H1 (cell line): ENCODE measurements around the gene CNOT3. TPM values are rescaled to one million over a fixed set of nuclear protein-coding genes. Genes with fewer than 3 reads are reported as not detected.

Experiments
- polyA plus RNA-seq, 7 experiments: library from polyadenylated mRNA; depleted of rRNA in 3 of 7; stranded (reverse) in 5 of 7; unstranded in 2 of 7; fragments of >200 nt in 5 of 7; fragments of 200-250 nt in 2 of 7; gene quantifications; 1 replicate in 5 of 7; 2 replicates in 1 of 7; 4 replicates in 1 of 7; pipeline versions ENCODE4 v1.2.1 to v1.2.3, GENCODE V29; 2011 to 2013; ENCODE audit warnings: missing spikeins in 2 of 7, mixed read lengths in 2 of 7
- total RNA-seq: library from RNA; stranded (reverse); fragmentation: NEBNext Ultra II Directional; extraction: Animal tissue kit (Norgen Biotek cat#: 25700); gene quantifications from 2 replicates; pipeline ENCODE4 v1.2.1, GENCODE V29; 2021

The CNOT3 gene
- total and polyA plus RNA-seq, 2 of the 8 experiments (the other 6 are each of a cell fraction or from before 2014, with no cell fraction given): 21.2 to 86.4 TPM

Other genes starting within 250 kb of the CNOT3 start
- 28.9 and 29.9 TPM in 2 replicates for gene CACNG7, start 228.5 kb upstream of the CNOT3 start, total RNA-seq
- gene CACNG7, start 228.5 kb upstream of the CNOT3 start, polyA plus RNA-seq (2011; rRNA removed): 69.8 and 127 TPM in 2 replicates
- gene CACNG8, start 174.8 kb upstream of the CNOT3 start, total RNA-seq: 4.5 and 5.7 TPM in 2 replicates
- gene CACNG8, start 174.8 kb upstream of the CNOT3 start, polyA plus RNA-seq (2011; rRNA removed): 0.41 and 0.93 TPM in 2 replicates
- gene CACNG6, start 146.1 kb upstream of the CNOT3 start, total RNA-seq: 1.2 and 1.4 TPM in 2 replicates
- gene CACNG6, start 146.1 kb upstream of the CNOT3 start, polyA plus RNA-seq (2011; rRNA removed): 1.6 and 2.9 TPM in 2 replicates
- gene VSTM1, start 73.9 kb upstream of the CNOT3 start, total RNA-seq: 0.65 TPM in 1 of 2 replicates, not detected in the other
- gene VSTM1, start 73.9 kb upstream of the CNOT3 start, polyA plus RNA-seq (2011; rRNA removed): 0.12 and 0.17 TPM in 2 replicates
- gene TARM1, start 56.4 kb upstream of the CNOT3 start, total RNA-seq: not detected in 2 replicates
- gene TARM1, start 56.4 kb upstream of the CNOT3 start, polyA plus RNA-seq (2011; rRNA removed): not detected in 2 replicates
- 0.90 and 1.1 TPM in 2 replicates for gene OSCAR, start 37.0 kb upstream of the CNOT3 start, total RNA-seq
- 1.1 and 2.2 TPM in 2 replicates for gene OSCAR, start 37.0 kb upstream of the CNOT3 start, polyA plus RNA-seq (2011; rRNA removed)
- 175 and 177 TPM in 2 replicates for gene NDUFA3, start 34.9 kb upstream of the CNOT3 start, total RNA-seq
- gene NDUFA3, start 34.9 kb upstream of the CNOT3 start, polyA plus RNA-seq (2011; rRNA removed): 208 and 294 TPM in 2 replicates
- gene TFPT, start 22.1 kb upstream of the CNOT3 start, total RNA-seq: 17.7 TPM in 2 replicates
- gene TFPT, start 22.1 kb upstream of the CNOT3 start, polyA plus RNA-seq (2011; rRNA removed): 10.4 and 17.3 TPM in 2 replicates
- 89.5 and 97.4 TPM in 2 replicates for gene PRPF31, start 22.0 kb upstream of the CNOT3 start, total RNA-seq
- gene PRPF31, start 22.0 kb upstream of the CNOT3 start, polyA plus RNA-seq (2011; rRNA removed): 51.1 and 67.1 TPM in 2 replicates
- gene LENG1, start 22.0 kb downstream of the CNOT3 start, total RNA-seq: 4.4 and 4.6 TPM in 2 replicates
- gene LENG1, start 22.0 kb downstream of the CNOT3 start, polyA plus RNA-seq (2011; rRNA removed): 1.2 and 1.5 TPM in 2 replicates
- 5.5 and 6.8 TPM in 2 replicates for gene TMC4, start 35.4 kb downstream of the CNOT3 start, total RNA-seq
- gene TMC4, start 35.4 kb downstream of the CNOT3 start, polyA plus RNA-seq (2011; rRNA removed): 6.3 and 12.8 TPM in 2 replicates
- gene MBOAT7, start 51.8 kb downstream of the CNOT3 start, total RNA-seq: 90.9 and 103 TPM in 2 replicates
- gene MBOAT7, start 51.8 kb downstream of the CNOT3 start, polyA plus RNA-seq (2011; rRNA removed): 85.5 and 147 TPM in 2 replicates
- 22.5 and 24.2 TPM in 2 replicates for gene TSEN34, start 53.5 kb downstream of the CNOT3 start, total RNA-seq
- 52.3 and 55.4 TPM in 2 replicates for gene TSEN34, start 53.5 kb downstream of the CNOT3 start, polyA plus RNA-seq (2011; rRNA removed)
- 1,609 and 1,661 TPM in 2 replicates for gene RPS9, start 63.1 kb downstream of the CNOT3 start, total RNA-seq
- 4,172 and 4,900 TPM in 2 replicates for gene RPS9, start 63.1 kb downstream of the CNOT3 start, polyA plus RNA-seq (2011; rRNA removed)
- gene LILRB3, start 85.2 kb downstream of the CNOT3 start, total RNA-seq: not detected in 2 replicates
- not detected in 2 replicates for gene LILRB3, start 85.2 kb downstream of the CNOT3 start, polyA plus RNA-seq (2011; rRNA removed)
- not detected in 2 replicates for gene LILRA6, start 105.0 kb downstream of the CNOT3 start, total RNA-seq
- gene LILRA6, start 105.0 kb downstream of the CNOT3 start, polyA plus RNA-seq (2011; rRNA removed): not detected in 2 replicates
- gene LILRB5, start 119.5 kb downstream of the CNOT3 start, total RNA-seq: not detected in 2 replicates
- 0.05 and 0.06 TPM in 2 replicates for gene LILRB5, start 119.5 kb downstream of the CNOT3 start, polyA plus RNA-seq (2011; rRNA removed)
- gene LILRB2, start 143.3 kb downstream of the CNOT3 start, total RNA-seq: not detected in 2 replicates
- gene LILRB2, start 143.3 kb downstream of the CNOT3 start, polyA plus RNA-seq (2011; rRNA removed): not detected in 2 replicates
- gene LILRA5, start 175.4 kb downstream of the CNOT3 start, total RNA-seq: not detected in 2 replicates
- gene LILRA5, start 175.4 kb downstream of the CNOT3 start, polyA plus RNA-seq (2011; rRNA removed): not detected in 2 replicates
- not detected in 2 replicates for gene LILRA4, start 201.4 kb downstream of the CNOT3 start, total RNA-seq
- not detected in 2 replicates for gene LILRA4, start 201.4 kb downstream of the CNOT3 start, polyA plus RNA-seq (2011; rRNA removed)
- not detected in 2 replicates for gene LAIR1, start 227.2 kb downstream of the CNOT3 start, total RNA-seq
- gene LAIR1, start 227.2 kb downstream of the CNOT3 start, polyA plus RNA-seq (2011; rRNA removed): 0.13 and 0.18 TPM in 2 replicates